HepG2 (cell line): ENCODE data around the gene BCL2L1. TPM values are rescaled to one million over a fixed set of nuclear protein-coding genes. Genes with fewer than 3 reads are reported as not detected.
A peak's percentile ranks its signal among the peaks of the same experiment; 100 is the strongest.

ENCODE experiments used
- ADNP ChIP-seq: sonication (generic); formaldehyde crosslinking; IDR thresholded peaks from 2 replicates; pipeline ENCODE4 v1.4.0; 2020; ENCODE audit warnings: missing genetic modification reagents
- ARID3A ChIP-seq: IDR thresholded peaks from 2 replicates; pipeline ENCODE4 v1.6.1; 2012; ENCODE audit warnings: low read depth, low read length, improper control_type of control experiment
- ATF5 ChIP-seq: sonication (generic); formaldehyde crosslinking; IDR thresholded peaks from 2 replicates; pipeline ENCODE4 v1.4.0; 2020; ENCODE audit warnings: mild to moderate bottlenecking, low read depth, missing genetic modification reagents
- BRD4 ChIP-seq: sonication (generic); formaldehyde crosslinking; IDR thresholded peaks from 2 replicates; pipeline ENCODE4 v1.4.0; 2020; ENCODE audit warnings: missing genetic modification reagents
- GATAD2A ChIP-seq: IDR thresholded peaks from 2 replicates; pipeline ENCODE4 v1.6.1; 2016
- HBP1 ChIP-seq: IDR thresholded peaks from 2 replicates; pipeline ENCODE4 v1.6.1; 2016; ENCODE audit warnings: low read depth, control low read depth
- HMG20A ChIP-seq: IDR thresholded peaks from 2 replicates; pipeline ENCODE4 v1.6.1; 2016; ENCODE audit warnings: borderline replicate concordance
- KAT8 ChIP-seq: IDR thresholded peaks from 2 replicates; pipeline ENCODE4 v1.6.1; 2016; ENCODE audit warnings: missing genetic modification reagents, missing compliant biosample characterization
- MTF2 ChIP-seq: sonication (generic); formaldehyde crosslinking; IDR thresholded peaks from 2 replicates; pipeline ENCODE4 v1.5.0; 2020; ENCODE audit warnings: missing genetic modification reagents, borderline replicate concordance
- NFATC3 ChIP-seq: sonication (generic); formaldehyde crosslinking; IDR thresholded peaks from 2 replicates; pipeline ENCODE4 v1.5.1; 2020; ENCODE audit warnings: mild to moderate bottlenecking, missing genetic modification reagents
- PITX1 ChIP-seq: sonication (generic); formaldehyde crosslinking; IDR thresholded peaks from 2 replicates; pipeline ENCODE4 v1.5.1; 2020; ENCODE audit warnings: mild to moderate bottlenecking, missing genetic modification reagents
- SSRP1 ChIP-seq: IDR thresholded peaks from 2 replicates; pipeline ENCODE4 v1.6.1; 2016; ENCODE audit warnings: control low read depth
- UBTF ChIP-seq: sonication (generic); formaldehyde crosslinking; IDR thresholded peaks from 2 replicates; pipeline ENCODE4 v1.4.0; 2020; ENCODE audit warnings: mild to moderate bottlenecking, missing genetic modification reagents
- ZBTB3 ChIP-seq: sonication (generic); formaldehyde crosslinking; IDR thresholded peaks from 2 replicates; pipeline ENCODE4 v1.4.0; 2020; ENCODE audit warnings: low read depth, mild to moderate bottlenecking, moderate library complexity, missing genetic modification reagents, borderline replicate concordance
- ZNF33B ChIP-seq: sonication (generic); formaldehyde crosslinking; IDR thresholded peaks from 2 replicates; pipeline ENCODE4 v1.5.1; 2020; ENCODE audit warnings: mild to moderate bottlenecking, missing genetic modification reagents
- ZNF460 ChIP-seq: sonication (generic); formaldehyde crosslinking; IDR thresholded peaks from 2 replicates; pipeline ENCODE4 v1.5.1; 2020; ENCODE audit warnings: missing genetic modification reagents, mild to moderate bottlenecking, borderline replicate concordance
- ZNF572 ChIP-seq: sonication (generic); formaldehyde crosslinking; IDR thresholded peaks from 2 replicates; pipeline ENCODE4 v1.5.1; 2020; ENCODE audit warnings: mild to moderate bottlenecking, missing genetic modification reagents
- ZNF574 ChIP-seq: sonication (generic); formaldehyde crosslinking; IDR thresholded peaks from 2 replicates; pipeline ENCODE4 v1.4.0; 2020; ENCODE audit warnings: missing genetic modification reagents
- ZNF7 ChIP-seq: IDR thresholded peaks from 2 replicates; pipeline ENCODE4 v1.6.1; 2016; ENCODE audit warnings: missing biosample characterization, missing genetic modification reagents
- ZNF784 ChIP-seq: sonication (generic); formaldehyde crosslinking; IDR thresholded peaks from 2 replicates; pipeline ENCODE4 v1.5.1; 2020; ENCODE audit warnings: missing genetic modification reagents, mild to moderate bottlenecking, borderline replicate concordance
- polyA plus RNA-seq, 8 experiments: library from polyadenylated mRNA; depleted of rRNA in 3 of 8; stranded (reverse) in 7 of 8; unstranded in 1 of 8; fragments of >200 nt; fragmentation: Illumina TruSeq in 4 of 8; extraction: Trizol in 4 of 8; gene quantifications; 2 replicates each; pipeline versions ENCODE4 v1.2.1 to v1.2.3, GENCODE V29; 2011 to 2016; ENCODE audit warnings: low read depth in 4 of 8, missing spikeins in 1 of 8, mixed read lengths in 1 of 8; ENCODE audit not compliant: insufficient read depth in 1 of 8
- total RNA-seq, 5 experiments: library from RNA; depleted of rRNA; stranded (reverse); fragments of >200 nt; fragmentation: Illumina TruSeq; extraction: Trizol; gene quantifications; 2 replicates each; pipeline ENCODE4 v1.2.3, GENCODE V29; 2016; ENCODE audit warnings: low read depth in 1 of 5

The BCL2L1 gene
- total and polyA plus RNA-seq, 2 of the 13 experiments (the other 11 are each of a cell fraction or from before 2014, with no cell fraction given), result 164 to 258 TPM

GRCh38 chr20:31718952-31719643 lies 3.6 kb downstream of the BCL2L1 start (continued):
- TF ChIP-seq HBP1 (CRISPR knock-in tag) (peak; percentile 59; the same call in 1 of the 2 replicates), ZNF7 (CRISPR knock-in tag) (no peak), MTF2 (CRISPR knock-in tag) (no peak), ZBTB3 (CRISPR knock-in tag) (0 out of 2 replicates have a peak, but pooled peaks have one; percentile 5), ZNF572 (CRISPR knock-in tag) (no peak), UBTF (CRISPR knock-in tag) (no peak), GATAD2A (no peak), NFATC3 (CRISPR knock-in tag) (no peak), ATF5 (CRISPR knock-in tag) (0 out of 2 replicates have a peak, but pooled peaks have one; percentile 76), ZNF460 (CRISPR knock-in tag) (0 out of 2 replicates have a peak, but pooled peaks have one; percentile 6), SSRP1 (CRISPR knock-in tag) (peak; percentile 97), ADNP (CRISPR knock-in tag) (no peak), KAT8 (CRISPR knock-in tag) (peak; percentile 16; the same call in 1 of the 2 replicates), ZNF784 (0 out of 2 replicates have a peak, but pooled peaks have one; percentile 54), PITX1 (CRISPR knock-in tag) (no peak), ZNF574 (no peak), ARID3A (no peak), ZNF33B (CRISPR knock-in tag) (no peak), BRD4 (CRISPR knock-in tag) (peak; percentile 14; the same call in 1 of the 2 replicates), HMG20A (0 out of 2 replicates have a peak, but pooled peaks have one; percentile 2)
